HEK293 (cell line): ENCODE results near the gene SORBS2.

Experiments used
- CTCF ChIA-PET: fragments of 350-600 bp; formaldehyde crosslinking; extraction: SDS; loops from one replicate; lab custom pipeline; 2021; ENCODE audit warnings: antibody characterized with exemption; lab: Yijun Ruan, JAX
- POLR2A ChIA-PET: fragments of 300-600 bp; formaldehyde crosslinking; extraction: SDS; loops from one replicate; lab custom pipeline; 2020; ENCODE audit warnings: antibody characterized with exemption, inconsistent platforms; lab: Yijun Ruan, JAX
- H3K27ac ChIP-seq: fragments of 200-500 bp; sonication (Bioruptor generic); 2 replicates; pipeline ENCODE4 v1.5.1; 2014; ENCODE audit warnings: low read depth, low read length, control low read depth, inconsistent platforms; ENCODE audit errors: extremely low read depth
- H3K36me3 ChIP-seq, 2 experiments: fragments of 200-500 bp in 1 of 2; sonication (Bioruptor generic) in 1 of 2; 1 replicate in 1 of 2; 2 replicates in 1 of 2; pipeline ENCODE4 v1.5.1; 2014 to 2017; ENCODE audit warnings: inconsistent platforms in 2 of 2, low read length in 2 of 2; ENCODE audit not compliant: control insufficient read depth in 2 of 2, insufficient read depth in 1 of 2
- H3K4me1 ChIP-seq: fragments of 200-500 bp; sonication (Bioruptor generic); 2 replicates; pipeline ENCODE4 v1.5.1; 2014; ENCODE audit warnings: mild to moderate bottlenecking, low read length, inconsistent platforms; ENCODE audit not compliant: control insufficient read depth, insufficient read depth
- H3K4me3 ChIP-seq: 2 replicates; pipeline ENCODE4 v1.5.1; 2011; ENCODE audit warnings: low read depth, mild to moderate bottlenecking, control low read depth, low read length, moderate library complexity
- H3K9me3 ChIP-seq: fragments of 200-500 bp; sonication (Bioruptor generic); 2 replicates; pipeline ENCODE4 v1.5.1; 2014; ENCODE audit warnings: low read depth, low read length, inconsistent platforms; ENCODE audit not compliant: control insufficient read depth, insufficient read depth
- GLIS1 ChIP-seq: fragments of 450-650 bp; formaldehyde crosslinking; IDR thresholded peaks from 2 replicates; pipeline ENCODE4 v1.5.1; 2016; ENCODE audit warnings: missing biosample characterization, missing genetic modification characterization
- GLIS2 ChIP-seq: fragments of 450-650 bp; formaldehyde crosslinking; IDR thresholded peaks from 2 replicates; pipeline ENCODE4 v1.5.1; 2016; ENCODE audit warnings: missing biosample characterization, missing genetic modification characterization
- KLF8 ChIP-seq: fragments of 450-650 bp; formaldehyde crosslinking; IDR thresholded peaks from 2 replicates; pipeline ENCODE4 v1.5.1; 2016; ENCODE audit warnings: missing biosample characterization, missing genetic modification characterization
- PRDM1 ChIP-seq: fragments of 450-650 bp; formaldehyde crosslinking; IDR thresholded peaks from 2 replicates; pipeline ENCODE4; 2016; ENCODE audit warnings: missing biosample characterization, missing genetic modification characterization
- WT1 ChIP-seq: fragments of 450-650 bp; formaldehyde crosslinking; IDR thresholded peaks from 2 replicates; pipeline ENCODE4 v1.5.1; 2016; ENCODE audit warnings: missing biosample characterization, missing genetic modification characterization
- ZFP3 ChIP-seq: fragments of 450-650 bp; formaldehyde crosslinking; IDR thresholded peaks from 2 replicates; pipeline ENCODE4 v1.5.1; 2016; ENCODE audit warnings: low read depth, missing biosample characterization, missing genetic modification characterization
- ZIC2 ChIP-seq: fragments of 450-650 bp; formaldehyde crosslinking; IDR thresholded peaks from 2 replicates; pipeline ENCODE4 v1.5.1; 2016; ENCODE audit warnings: missing biosample characterization, missing genetic modification characterization
- ZNF132 ChIP-seq: fragments of 450-650 bp; formaldehyde crosslinking; IDR thresholded peaks from 2 replicates; pipeline ENCODE4 v1.5.1; 2017; ENCODE audit warnings: missing biosample characterization, missing genetic modification characterization, borderline replicate concordance
- ZNF133 ChIP-seq: fragments of 450-650 bp; formaldehyde crosslinking; IDR thresholded peaks from 2 replicates; pipeline ENCODE4 v1.5.1; 2016; ENCODE audit warnings: missing biosample characterization, missing genetic modification characterization
- ZNF155 ChIP-seq: fragments of 450-650 bp; formaldehyde crosslinking; IDR thresholded peaks from 2 replicates; pipeline ENCODE4 v1.5.1; 2016; ENCODE audit warnings: missing biosample characterization, missing genetic modification characterization
- ZNF16 ChIP-seq: fragments of 450-650 bp; formaldehyde crosslinking; IDR thresholded peaks from 2 replicates; pipeline ENCODE4 v1.5.1; 2016; ENCODE audit warnings: low read depth, missing biosample characterization, missing genetic modification characterization
- ZNF24 ChIP-seq: fragments of 450-650 bp; formaldehyde crosslinking; IDR thresholded peaks from 2 replicates; pipeline ENCODE4 v1.5.1; 2016; ENCODE audit warnings: missing biosample characterization, missing genetic modification characterization
- ZNF335 ChIP-seq: fragments of 450-650 bp; formaldehyde crosslinking; conservative IDR thresholded peaks from 2 replicates; pipeline ENCODE4 v1.5.1; 2016; ENCODE audit warnings: missing biosample characterization, missing genetic modification characterization
- ZNF366 ChIP-seq: fragments of 450-650 bp; formaldehyde crosslinking; conservative IDR thresholded peaks from 2 replicates; pipeline ENCODE4 v1.5.1; 2016; ENCODE audit warnings: missing biosample characterization, missing genetic modification characterization
- ZNF404 ChIP-seq: fragments of 450-650 bp; formaldehyde crosslinking; IDR thresholded peaks from 2 replicates; pipeline ENCODE4 v1.5.1; 2017; ENCODE audit warnings: missing biosample characterization, missing genetic modification characterization
- ZNF600 ChIP-seq: fragments of 450-650 bp; formaldehyde crosslinking; IDR thresholded peaks from 2 replicates; pipeline ENCODE4 v1.5.1; 2016; ENCODE audit warnings: missing biosample characterization, missing genetic modification characterization
- ZNF623 ChIP-seq: fragments of 450-650 bp; formaldehyde crosslinking; IDR thresholded peaks from 2 replicates; pipeline ENCODE4 v1.5.1; 2016; ENCODE audit warnings: missing biosample characterization, missing genetic modification characterization
- ZNF629 ChIP-seq: fragments of 450-650 bp; formaldehyde crosslinking; IDR thresholded peaks from 2 replicates; pipeline ENCODE4 v1.5.1; 2017; ENCODE audit warnings: missing biosample characterization, missing genetic modification characterization
- ZNF677 ChIP-seq: fragments of 450-650 bp; IDR thresholded peaks from 2 replicates; pipeline ENCODE4 v1.5.0; 2018; ENCODE audit warnings: missing biosample characterization, mild to moderate bottlenecking, missing genetic modification characterization, moderate library complexity
- ZNF707 ChIP-seq: fragments of 450-650 bp; formaldehyde crosslinking; IDR thresholded peaks from 2 replicates; pipeline ENCODE4 v1.5.1; 2016; ENCODE audit warnings: missing biosample characterization, missing genetic modification characterization
- ZNF830 ChIP-seq: fragments of 450-650 bp; IDR thresholded peaks from 2 replicates; pipeline ENCODE4 v1.5.0; 2018; ENCODE audit warnings: missing biosample characterization, missing genetic modification characterization, low read depth, mild to moderate bottlenecking, moderate library complexity
- ZSCAN30 ChIP-seq: fragments of 450-650 bp; IDR thresholded peaks from 2 replicates; pipeline ENCODE4 v1.5.1; 2018; ENCODE audit warnings: missing biosample characterization, mild to moderate bottlenecking, missing genetic modification characterization, moderate library complexity
- ZXDB ChIP-seq: fragments of 450-650 bp; formaldehyde crosslinking; IDR thresholded peaks from 2 replicates; pipeline ENCODE4 v1.5.1; 2016; ENCODE audit warnings: missing biosample characterization, missing genetic modification characterization
- TF ChIP-seq, protein P1 (sequence below): fragments of 450-650 bp; formaldehyde crosslinking; IDR thresholded peaks from 2 replicates; pipeline ENCODE4 v1.5.1; 2017; ENCODE audit warnings: missing biosample characterization, missing genetic modification characterization
- TF ChIP-seq, protein P2 (sequence below): fragments of 450-650 bp; formaldehyde crosslinking; IDR thresholded peaks from 2 replicates; pipeline ENCODE4 v1.5.1; 2017; ENCODE audit warnings: missing biosample characterization, missing genetic modification characterization
- TF ChIP-seq, protein P3 (sequence below): fragments of 450-650 bp; formaldehyde crosslinking; IDR thresholded peaks from 2 replicates; pipeline ENCODE4 v1.5.1; 2017; ENCODE audit warnings: missing biosample characterization, missing genetic modification characterization
- TF ChIP-seq, protein P4 (sequence below): fragments of 450-650 bp; formaldehyde crosslinking; IDR thresholded peaks from 2 replicates; pipeline ENCODE4 v1.5.1; 2017; ENCODE audit warnings: missing biosample characterization, missing genetic modification characterization
- TF ChIP-seq, protein P5 (sequence below): fragments of 450-650 bp; IDR thresholded peaks from 2 replicates; pipeline ENCODE4 v1.5.1; 2018; ENCODE audit warnings: missing biosample characterization, missing genetic modification characterization

SORBS2 gene

DNA sequence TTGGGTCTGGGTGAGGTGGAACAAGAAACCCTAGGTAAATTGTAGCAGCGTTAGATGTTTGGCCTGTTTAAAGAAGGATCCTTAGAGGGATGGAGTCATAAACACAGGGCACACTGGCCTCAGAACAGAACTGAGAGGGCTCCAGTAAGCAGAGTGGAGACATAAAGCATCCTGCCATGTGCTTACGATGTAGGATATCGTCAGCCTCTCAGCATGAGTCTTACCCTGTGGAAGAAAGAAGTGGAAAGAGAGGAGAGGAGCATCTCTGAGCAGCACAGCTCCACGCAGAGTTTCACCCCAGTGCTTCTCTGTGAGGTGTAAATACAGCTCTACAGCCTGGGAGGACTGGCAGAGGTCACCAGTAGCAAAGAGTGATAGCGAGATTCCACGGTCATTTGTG lies 27.8 kb upstream of the SORBS2 start:
- TF ChIP-seq ZIC2: peak; percentile 66
- TF ChIP-seq PRDM1 (tag by site-specific recombination): no peak
- TF ChIP-seq ZNF366 (tag by site-specific recombination): no peak
- TF ChIP-seq, protein P1, sequence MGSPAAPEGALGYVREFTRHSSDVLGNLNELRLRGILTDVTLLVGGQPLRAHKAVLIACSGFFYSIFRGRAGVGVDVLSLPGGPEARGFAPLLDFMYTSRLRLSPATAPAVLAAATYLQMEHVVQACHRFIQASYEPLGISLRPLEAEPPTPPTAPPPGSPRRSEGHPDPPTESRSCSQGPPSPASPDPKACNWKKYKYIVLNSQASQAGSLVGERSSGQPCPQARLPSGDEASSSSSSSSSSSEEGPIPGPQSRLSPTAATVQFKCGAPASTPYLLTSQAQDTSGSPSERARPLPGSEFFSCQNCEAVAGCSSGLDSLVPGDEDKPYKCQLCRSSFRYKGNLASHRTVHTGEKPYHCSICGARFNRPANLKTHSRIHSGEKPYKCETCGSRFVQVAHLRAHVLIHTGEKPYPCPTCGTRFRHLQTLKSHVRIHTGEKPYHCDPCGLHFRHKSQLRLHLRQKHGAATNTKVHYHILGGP (tag by site-specific recombination): no peak
- TF ChIP-seq KLF8: no peak
- no peak for TF ChIP-seq ZNF600 (tag by site-specific recombination)
- no peak for TF ChIP-seq GLIS1 (tag by site-specific recombination)
- TF ChIP-seq, all 188 proteins: peak for 1
- H3K27ac ChIP-seq: no peak overlapping the region; the same call in 1 of the 2 replicates
- no peak overlapping the region for H3K4me3 ChIP-seq
- H3K9me3 ChIP-seq: no peaks in the 10 kb centered on the region
- POLR2A ChIA-PET: interaction anchor here (2.0 kb wide), 1 partner anchor 30 kb away, joined by 9 read pairs; no protein-coding TSS in a partner anchor
- H3K36me3 ChIP-seq: no peaks in the 10 kb centered on the region
- CTCF ChIA-PET: no interaction called here
- peaks cover 8% of the 10 kb centered on the region for H3K4me1 ChIP-seq

GRCh38 chr4:185839194-185839712 lies 27.3 kb upstream of the SORBS2 start:
- no peak overlapping the region for H3K4me3 ChIP-seq
- H3K36me3 ChIP-seq: no peaks in the 10 kb centered on the region
- peak overlapping the region; percentile 2; the same call in 1 of the 2 replicates for H3K27ac ChIP-seq
- POLR2A ChIA-PET: interaction anchor here (2.0 kb wide), 1 partner anchor 30 kb away, joined by 9 read pairs; no protein-coding TSS in a partner anchor
- H3K4me1 ChIP-seq: peaks cover 8% of the 10 kb centered on the region
- CTCF ChIA-PET: no interaction called here
- H3K9me3 ChIP-seq: no peaks in the 10 kb centered on the region
- TF ChIP-seq, protein P2, sequence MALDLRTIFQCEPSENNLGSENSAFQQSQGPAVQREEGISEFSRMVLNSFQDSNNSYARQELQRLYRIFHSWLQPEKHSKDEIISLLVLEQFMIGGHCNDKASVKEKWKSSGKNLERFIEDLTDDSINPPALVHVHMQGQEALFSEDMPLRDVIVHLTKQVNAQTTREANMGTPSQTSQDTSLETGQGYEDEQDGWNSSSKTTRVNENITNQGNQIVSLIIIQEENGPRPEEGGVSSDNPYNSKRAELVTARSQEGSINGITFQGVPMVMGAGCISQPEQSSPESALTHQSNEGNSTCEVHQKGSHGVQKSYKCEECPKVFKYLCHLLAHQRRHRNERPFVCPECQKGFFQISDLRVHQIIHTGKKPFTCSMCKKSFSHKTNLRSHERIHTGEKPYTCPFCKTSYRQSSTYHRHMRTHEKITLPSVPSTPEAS (tag by site-specific recombination): no peak
- TF ChIP-seq GLIS2 (0 out of 2 replicates have a peak, but pooled peaks have one; percentile 10), ZNF155 (tag by site-specific recombination) (no peak), ZNF623 (no peak), ZNF24 (tag by site-specific recombination) (0 out of 2 replicates have a peak, but pooled peaks have one; percentile 41), GLIS1 (tag by site-specific recombination) (peak; percentile 58), ZNF16 (tag by site-specific recombination) (no peak), ZNF830 (tag by site-specific recombination) (no peak), ZSCAN30 (tag by site-specific recombination) (no peak), ZNF132 (no peak), ZNF677 (tag by site-specific recombination) (no peak), ZNF707 (no peak), WT1 (tag by site-specific recombination) (peak; percentile 36; the same call in 1 of the 2 replicates), ZXDB (tag by site-specific recombination) (peak; percentile 25; the same call in 1 of the 2 replicates), ZNF629 (tag by site-specific recombination) (peak; percentile 52), ZNF133 (no peak), ZFP3 (no peak), ZNF404 (tag by site-specific recombination) (0 out of 2 replicates have a peak, but pooled peaks have one; percentile 3), ZNF335 (tag by site-specific recombination) (no peak)
- TF ChIP-seq, protein P3, sequence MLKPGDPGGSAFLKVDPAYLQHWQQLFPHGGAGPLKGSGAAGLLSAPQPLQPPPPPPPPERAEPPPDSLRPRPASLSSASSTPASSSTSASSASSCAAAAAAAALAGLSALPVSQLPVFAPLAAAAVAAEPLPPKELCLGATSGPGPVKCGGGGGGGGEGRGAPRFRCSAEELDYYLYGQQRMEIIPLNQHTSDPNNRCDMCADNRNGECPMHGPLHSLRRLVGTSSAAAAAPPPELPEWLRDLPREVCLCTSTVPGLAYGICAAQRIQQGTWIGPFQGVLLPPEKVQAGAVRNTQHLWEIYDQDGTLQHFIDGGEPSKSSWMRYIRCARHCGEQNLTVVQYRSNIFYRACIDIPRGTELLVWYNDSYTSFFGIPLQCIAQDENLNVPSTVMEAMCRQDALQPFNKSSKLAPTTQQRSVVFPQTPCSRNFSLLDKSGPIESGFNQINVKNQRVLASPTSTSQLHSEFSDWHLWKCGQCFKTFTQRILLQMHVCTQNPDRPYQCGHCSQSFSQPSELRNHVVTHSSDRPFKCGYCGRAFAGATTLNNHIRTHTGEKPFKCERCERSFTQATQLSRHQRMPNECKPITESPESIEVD (tag by site-specific recombination): peak; percentile 82
- TF ChIP-seq, protein P4, sequence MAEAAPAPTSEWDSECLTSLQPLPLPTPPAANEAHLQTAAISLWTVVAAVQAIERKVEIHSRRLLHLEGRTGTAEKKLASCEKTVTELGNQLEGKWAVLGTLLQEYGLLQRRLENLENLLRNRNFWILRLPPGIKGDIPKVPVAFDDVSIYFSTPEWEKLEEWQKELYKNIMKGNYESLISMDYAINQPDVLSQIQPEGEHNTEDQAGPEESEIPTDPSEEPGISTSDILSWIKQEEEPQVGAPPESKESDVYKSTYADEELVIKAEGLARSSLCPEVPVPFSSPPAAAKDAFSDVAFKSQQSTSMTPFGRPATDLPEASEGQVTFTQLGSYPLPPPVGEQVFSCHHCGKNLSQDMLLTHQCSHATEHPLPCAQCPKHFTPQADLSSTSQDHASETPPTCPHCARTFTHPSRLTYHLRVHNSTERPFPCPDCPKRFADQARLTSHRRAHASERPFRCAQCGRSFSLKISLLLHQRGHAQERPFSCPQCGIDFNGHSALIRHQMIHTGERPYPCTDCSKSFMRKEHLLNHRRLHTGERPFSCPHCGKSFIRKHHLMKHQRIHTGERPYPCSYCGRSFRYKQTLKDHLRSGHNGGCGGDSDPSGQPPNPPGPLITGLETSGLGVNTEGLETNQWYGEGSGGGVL (tag by site-specific recombination): no peak
- TF ChIP-seq, protein P5, sequence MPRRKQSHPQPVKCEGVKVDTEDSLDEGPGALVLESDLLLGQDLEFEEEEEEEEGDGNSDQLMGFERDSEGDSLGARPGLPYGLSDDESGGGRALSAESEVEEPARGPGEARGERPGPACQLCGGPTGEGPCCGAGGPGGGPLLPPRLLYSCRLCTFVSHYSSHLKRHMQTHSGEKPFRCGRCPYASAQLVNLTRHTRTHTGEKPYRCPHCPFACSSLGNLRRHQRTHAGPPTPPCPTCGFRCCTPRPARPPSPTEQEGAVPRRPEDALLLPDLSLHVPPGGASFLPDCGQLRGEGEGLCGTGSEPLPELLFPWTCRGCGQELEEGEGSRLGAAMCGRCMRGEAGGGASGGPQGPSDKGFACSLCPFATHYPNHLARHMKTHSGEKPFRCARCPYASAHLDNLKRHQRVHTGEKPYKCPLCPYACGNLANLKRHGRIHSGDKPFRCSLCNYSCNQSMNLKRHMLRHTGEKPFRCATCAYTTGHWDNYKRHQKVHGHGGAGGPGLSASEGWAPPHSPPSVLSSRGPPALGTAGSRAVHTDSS (tag by site-specific recombination): no peak
